Loucy (cell line): Measurements from ENCODE around the gene ADAMTSL4.

Experiments
- H2AFZ ChIP-seq: fragments of 200-600 bp; sonication (generic); 2 replicates; pipeline ENCODE4 v1.6.0; 2016; ENCODE audit warnings: antibody characterized with exemption, mild to moderate bottlenecking, low read length, moderate library complexity
- H3F3A ChIP-seq: fragments of 200-600 bp; 2 replicates; pipeline ENCODE4 v1.6.0; 2016; ENCODE audit warnings: antibody characterized with exemption, low read depth, mild to moderate bottlenecking
- H3K27me3 ChIP-seq: fragments of 200-600 bp; sonication (generic); 2 replicates; pipeline ENCODE4 v1.6.1; 2014; ENCODE audit warnings: low read length, mild to moderate bottlenecking; ENCODE audit not compliant: insufficient read depth, poor library complexity, severe bottlenecking
- H3K36me3 ChIP-seq: fragments of 200-600 bp; sonication (generic); 2 replicates; pipeline ENCODE4 v1.6.1; 2016; ENCODE audit warnings: low read length; ENCODE audit not compliant: insufficient read depth
- H3K4me1 ChIP-seq: fragments of 200-600 bp; sonication (generic); 2 replicates; pipeline ENCODE4 v1.5.1; 2014; ENCODE audit warnings: low read length, mild to moderate bottlenecking; ENCODE audit not compliant: insufficient read depth, poor library complexity, severe bottlenecking
- H3K4me2 ChIP-seq: fragments of 200-600 bp; sonication (generic); 2 replicates; pipeline ENCODE4 v1.6.0; 2014; ENCODE audit warnings: antibody characterized with exemption, low read length, low read depth, mild to moderate bottlenecking; ENCODE audit not compliant: poor library complexity, severe bottlenecking
- H3K4me3 ChIP-seq: fragments of 200-600 bp; sonication (generic); 2 replicates; pipeline ENCODE4 v1.5.1; 2014; ENCODE audit warnings: low read length, mild to moderate bottlenecking, mixed read lengths; ENCODE audit not compliant: poor library complexity, severe bottlenecking
- H3K79me2 ChIP-seq: fragments of 200-600 bp; sonication (generic); 2 replicates; pipeline ENCODE4 v1.6.1; 2014; ENCODE audit warnings: low read length; ENCODE audit not compliant: insufficient read depth
- H3K9ac ChIP-seq: fragments of 200-600 bp; sonication (generic); 2 replicates; pipeline ENCODE4 v1.6.0; 2014; ENCODE audit warnings: mild to moderate bottlenecking, low read depth, low read length, moderate library complexity; ENCODE audit not compliant: poor library complexity, severe bottlenecking
- H3K9me2 ChIP-seq: fragments of 200-600 bp; sonication (generic); replicated peaks from 2 replicates; pipeline ENCODE4 v1.6.1; 2016; ENCODE audit warnings: low read depth, low read length, mixed read lengths
- H3K9me3 ChIP-seq: fragments of 200-600 bp; sonication (generic); 2 replicates; pipeline ENCODE4 v1.6.1; 2014; ENCODE audit warnings: mild to moderate bottlenecking, antibody characterized with exemption, low read length, low read depth; ENCODE audit not compliant: insufficient read depth
- H4K20me1 ChIP-seq: fragments of 200-600 bp; sonication (generic); 2 replicates; pipeline ENCODE4 v1.6.0; 2014; ENCODE audit warnings: antibody characterized with exemption, low read length, mild to moderate bottlenecking; ENCODE audit not compliant: insufficient read depth, poor library complexity, severe bottlenecking
- EZH2phosphoT487 ChIP-seq: fragments of 200-600 bp; IDR thresholded peaks from 2 replicates; pipeline ENCODE4 v1.6.1; 2018; ENCODE audit warnings: antibody characterized with exemption, mild to moderate bottlenecking, moderate library complexity, borderline replicate concordance
- TF ChIP-seq, protein P1 (sequence below): fragments of 200-600 bp; sonication (generic); conservative IDR thresholded peaks from 2 replicates; pipeline ENCODE4 v1.5.1; 2014; ENCODE audit warnings: mild to moderate bottlenecking, antibody characterized with exemption, low read length

Gene ADAMTSL4

GRCh38 chr1:150576794-150577556 is 27.8 kb downstream of the ADAMTSL4 start:
- H3K4me2 ChIP-seq, result peak overlapping the region; percentile 99
- H2AFZ ChIP-seq, result no peak overlapping the region
- H3K79me2 ChIP-seq, result peaks cover 82% of the 10 kb centered on the region
- peak overlapping the region; percentile 97 for H3K9ac ChIP-seq
- H4K20me1 ChIP-seq, result peaks cover 68% of the 10 kb centered on the region
- no peaks in the 10 kb centered on the region for H3F3A ChIP-seq
- peaks cover 16% of the 10 kb centered on the region for H3K27me3 ChIP-seq
- TF ChIP-seq, protein P1, sequence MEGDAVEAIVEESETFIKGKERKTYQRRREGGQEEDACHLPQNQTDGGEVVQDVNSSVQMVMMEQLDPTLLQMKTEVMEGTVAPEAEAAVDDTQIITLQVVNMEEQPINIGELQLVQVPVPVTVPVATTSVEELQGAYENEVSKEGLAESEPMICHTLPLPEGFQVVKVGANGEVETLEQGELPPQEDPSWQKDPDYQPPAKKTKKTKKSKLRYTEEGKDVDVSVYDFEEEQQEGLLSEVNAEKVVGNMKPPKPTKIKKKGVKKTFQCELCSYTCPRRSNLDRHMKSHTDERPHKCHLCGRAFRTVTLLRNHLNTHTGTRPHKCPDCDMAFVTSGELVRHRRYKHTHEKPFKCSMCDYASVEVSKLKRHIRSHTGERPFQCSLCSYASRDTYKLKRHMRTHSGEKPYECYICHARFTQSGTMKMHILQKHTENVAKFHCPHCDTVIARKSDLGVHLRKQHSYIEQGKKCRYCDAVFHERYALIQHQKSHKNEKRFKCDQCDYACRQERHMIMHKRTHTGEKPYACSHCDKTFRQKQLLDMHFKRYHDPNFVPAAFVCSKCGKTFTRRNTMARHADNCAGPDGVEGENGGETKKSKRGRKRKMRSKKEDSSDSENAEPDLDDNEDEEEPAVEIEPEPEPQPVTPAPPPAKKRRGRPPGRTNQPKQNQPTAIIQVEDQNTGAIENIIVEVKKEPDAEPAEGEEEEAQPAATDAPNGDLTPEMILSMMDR, result no peak
- no peak for TF ChIP-seq EZH2phosphoT487
- no peaks in the 10 kb centered on the region for H3K9me3 ChIP-seq
- H3K4me1 ChIP-seq, result peaks cover 49% of the 10 kb centered on the region
- H3K36me3 ChIP-seq, result peaks cover 52% of the 10 kb centered on the region
- H3K9me2 ChIP-seq, result no peaks in the 10 kb centered on the region
- H3K4me3 ChIP-seq, result peak overlapping the region; percentile 97

- Histone ChIP-seq H3K9me2 (no peaks in the 10 kb centered on the region), H3K4me3 (peak overlapping the region; percentile 97), H3K9me3 (no peaks in the 10 kb centered on the region), H3F3A (no peaks in the 10 kb centered on the region), H3K4me1 (peaks cover 49% of the 10 kb centered on the region), H3K27me3 (peaks cover 16% of the 10 kb centered on the region), H3K9ac (peak overlapping the region; percentile 97), H3K36me3 (peaks cover 48% of the 10 kb centered on the region), H2AFZ (no peak overlapping the region), H4K20me1 (peaks cover 64% of the 10 kb centered on the region), H3K79me2 (peaks cover 74% of the 10 kb centered on the region), H3K4me2 (peak overlapping the region; percentile 99)
- no peak for TF ChIP-seq EZH2phosphoT487
- TF ChIP-seq, protein P1, result no peak
These were observed 28.5 kb downstream of the ADAMTSL4 start for GRCh38 chr1:150577557-150578271.

DNA sequence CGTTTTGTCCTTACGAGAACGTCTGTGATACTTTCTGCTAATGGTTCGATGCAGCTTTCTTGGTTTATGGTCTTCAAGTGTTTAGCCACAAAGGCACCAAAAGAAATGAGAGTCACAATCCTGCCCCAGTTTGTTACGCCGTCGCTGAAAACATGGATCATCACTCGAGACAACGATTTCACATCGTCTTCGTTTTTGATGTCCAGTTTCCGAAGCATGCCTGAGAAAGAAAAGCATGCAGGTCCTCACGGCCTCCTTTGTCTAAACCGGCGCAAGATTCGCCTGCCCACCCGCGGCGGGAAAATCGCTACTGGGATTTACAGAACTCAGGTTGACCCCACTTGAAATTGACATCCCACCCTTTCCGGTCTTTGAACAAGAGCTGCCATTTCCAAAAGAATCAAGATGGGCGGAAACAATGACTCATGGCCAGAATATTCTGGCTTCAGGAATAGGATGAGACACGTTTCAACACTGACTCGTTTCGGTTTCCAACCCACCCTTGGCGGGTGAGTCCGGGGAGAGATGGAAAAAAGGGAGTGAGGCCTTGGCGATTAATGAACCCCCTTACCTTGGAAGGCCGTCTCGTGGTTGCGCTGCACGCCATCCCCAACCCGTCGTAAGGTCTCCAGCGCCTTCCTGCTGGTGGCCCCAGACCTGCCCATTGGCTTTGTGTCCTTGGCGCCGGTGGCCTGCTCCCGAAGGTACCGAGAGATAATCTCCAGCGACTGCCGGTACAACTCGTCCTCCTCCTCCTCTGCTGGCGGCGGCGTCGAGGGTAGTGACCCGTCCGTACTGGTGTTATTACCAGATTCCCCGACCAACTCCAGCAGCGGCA is 29.3 kb downstream of the ADAMTSL4 start:
- H3K4me3 ChIP-seq, result peak overlapping the region; percentile 97
- no peaks in the 10 kb centered on the region for H3F3A ChIP-seq
- peaks cover 56% of the 10 kb centered on the region for H4K20me1 ChIP-seq
- no peaks in the 10 kb centered on the region for H3K9me3 ChIP-seq
- H3K27me3 ChIP-seq, result peaks cover 16% of the 10 kb centered on the region
- peaks cover 66% of the 10 kb centered on the region for H3K79me2 ChIP-seq
- TF ChIP-seq, protein P1, result no peak
- TF ChIP-seq EZH2phosphoT487, result no peak
- peak overlapping the region; percentile 99 for H3K4me2 ChIP-seq
- peak overlapping the region; percentile 97 for H3K9ac ChIP-seq
- H3K9me2 ChIP-seq, result no peaks in the 10 kb centered on the region
- no peak overlapping the region for H2AFZ ChIP-seq
- H3K36me3 ChIP-seq, result peaks cover 41% of the 10 kb centered on the region
- H3K4me1 ChIP-seq, result peaks cover 42% of the 10 kb centered on the region
